NK-92 (cell line): Measurements from ENCODE around the gene UCHL3.

Source experiments
- DNase-seq: peaks from one replicate; lab custom pipeline; 2025; ENCODE audit not compliant: unreplicated experiment; lab: John Stamatoyannopoulos, UW

Gene UCHL3

DNA sequence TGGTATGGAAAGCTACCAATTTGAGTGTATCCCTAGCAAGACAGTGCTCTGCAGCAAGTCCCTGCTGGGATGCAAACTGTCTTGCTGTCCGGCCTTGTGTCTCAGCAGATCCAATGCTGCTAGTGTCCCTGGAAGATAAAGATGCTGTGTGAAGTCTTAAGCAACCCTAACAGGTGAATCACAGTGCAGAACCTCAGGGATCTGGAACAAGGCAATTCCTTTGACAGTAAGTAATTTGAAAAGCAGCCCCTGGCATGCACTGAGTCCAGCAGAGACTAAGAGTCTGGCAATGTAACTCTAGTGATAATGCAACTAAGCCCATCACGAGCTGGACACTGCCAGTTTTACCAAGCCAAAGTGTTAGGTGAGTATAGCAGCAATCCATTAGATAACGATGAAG lies 1.7 kb upstream of the UCHL3 start:
- DNase-seq: no peak

DNA sequence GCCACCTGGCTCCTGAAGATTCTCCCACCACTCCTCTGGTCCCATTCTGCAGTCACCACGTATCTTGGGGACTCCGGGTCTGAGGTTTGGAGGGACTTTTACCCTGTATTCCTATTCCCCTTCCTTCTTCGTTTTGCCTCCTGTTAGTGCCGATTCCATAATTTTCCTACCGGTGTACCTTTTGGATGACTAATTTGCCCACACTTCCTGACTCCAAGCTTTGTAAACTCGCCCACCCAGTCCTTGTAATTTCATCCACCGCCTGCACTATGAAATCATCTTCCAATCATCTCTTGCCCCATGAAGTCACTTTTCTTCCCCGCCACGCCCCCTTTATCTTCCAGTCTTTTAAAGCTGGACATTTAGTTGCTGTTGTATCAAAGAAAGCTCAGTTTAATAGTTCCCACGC lies 572 bp downstream of the UCHL3 start:
- no peak for DNase-seq

DNA sequence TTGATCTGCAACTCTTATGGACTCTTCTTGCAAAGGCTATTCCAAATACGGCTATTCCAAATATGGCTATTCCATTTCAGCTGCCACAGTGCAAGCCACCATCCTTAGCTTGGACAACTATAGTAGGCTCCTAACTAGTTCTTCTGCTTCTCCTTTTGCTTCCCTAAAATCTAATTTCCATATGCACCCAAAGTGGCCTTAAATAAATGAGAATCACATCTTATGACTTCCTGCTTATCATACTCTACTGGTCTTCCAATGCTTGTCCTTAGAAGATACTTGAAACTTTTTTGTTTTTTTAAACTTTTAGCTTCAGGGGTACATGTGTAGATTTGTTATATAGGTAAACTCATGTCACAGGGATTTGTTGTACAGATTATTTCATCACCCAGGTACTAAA lies 4.9 kb downstream of the UCHL3 start:
- DNase-seq: no peak

DNA sequence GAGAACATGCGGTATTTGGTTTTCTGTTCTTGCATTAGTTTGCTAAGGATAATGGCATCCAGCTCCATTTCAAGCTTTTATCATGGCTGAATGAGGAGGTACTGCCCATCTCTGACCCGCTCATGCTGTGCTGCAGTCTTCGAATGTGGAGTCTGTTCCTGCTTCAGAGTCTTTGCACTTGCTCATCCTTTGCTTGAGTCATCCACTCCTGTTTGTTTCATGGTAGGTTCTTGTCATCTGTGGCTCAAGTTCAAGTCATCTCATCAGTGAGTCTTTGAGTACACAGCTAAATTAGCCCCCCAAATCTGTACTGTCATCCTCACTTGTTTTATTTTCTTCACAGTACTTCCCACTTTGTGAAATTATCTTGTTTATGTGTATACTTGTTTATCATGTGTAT lies 5.4 kb downstream of the UCHL3 start:
- DNase-seq: no peak

DNA sequence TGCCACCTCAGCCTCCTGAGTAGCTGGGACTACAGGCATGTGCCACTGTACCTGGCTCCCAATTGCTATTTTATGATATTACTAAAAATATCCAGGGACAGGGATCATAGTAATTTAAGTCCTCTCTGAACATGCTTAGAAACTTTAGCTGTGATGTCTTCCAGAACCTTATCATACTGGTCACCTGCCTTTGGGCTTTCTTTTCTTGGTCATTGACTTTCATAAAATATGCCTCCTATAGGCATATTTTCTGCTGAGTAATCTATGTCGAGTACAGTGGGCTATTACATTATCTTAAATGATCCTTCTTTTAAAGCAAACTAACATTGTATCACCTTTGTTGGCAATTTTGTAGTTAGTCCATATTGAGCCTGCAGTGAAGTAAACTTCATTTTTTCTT lies 6.2 kb downstream of the UCHL3 start:
- DNase-seq: no peak

DNA sequence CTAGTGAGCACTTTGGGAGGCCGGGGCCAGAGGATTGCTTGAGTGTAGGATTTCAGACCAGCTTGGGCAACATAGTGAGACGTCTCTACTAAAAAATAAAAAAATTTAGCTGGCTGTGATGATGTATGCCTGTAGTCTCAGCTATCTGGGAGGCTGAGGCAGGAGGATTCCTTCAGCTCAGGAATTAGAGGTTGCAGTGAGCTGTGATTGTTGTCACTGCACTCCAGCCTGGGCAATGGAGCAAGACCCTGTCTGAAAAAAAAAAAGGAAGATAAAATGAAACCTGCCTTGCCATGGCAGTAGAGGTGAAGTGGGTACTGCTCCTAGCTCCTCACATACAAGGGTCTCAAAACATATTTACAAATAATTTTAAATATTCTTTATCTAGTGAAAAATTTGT lies 7.4 kb downstream of the UCHL3 start:
- no peak for DNase-seq

DNA sequence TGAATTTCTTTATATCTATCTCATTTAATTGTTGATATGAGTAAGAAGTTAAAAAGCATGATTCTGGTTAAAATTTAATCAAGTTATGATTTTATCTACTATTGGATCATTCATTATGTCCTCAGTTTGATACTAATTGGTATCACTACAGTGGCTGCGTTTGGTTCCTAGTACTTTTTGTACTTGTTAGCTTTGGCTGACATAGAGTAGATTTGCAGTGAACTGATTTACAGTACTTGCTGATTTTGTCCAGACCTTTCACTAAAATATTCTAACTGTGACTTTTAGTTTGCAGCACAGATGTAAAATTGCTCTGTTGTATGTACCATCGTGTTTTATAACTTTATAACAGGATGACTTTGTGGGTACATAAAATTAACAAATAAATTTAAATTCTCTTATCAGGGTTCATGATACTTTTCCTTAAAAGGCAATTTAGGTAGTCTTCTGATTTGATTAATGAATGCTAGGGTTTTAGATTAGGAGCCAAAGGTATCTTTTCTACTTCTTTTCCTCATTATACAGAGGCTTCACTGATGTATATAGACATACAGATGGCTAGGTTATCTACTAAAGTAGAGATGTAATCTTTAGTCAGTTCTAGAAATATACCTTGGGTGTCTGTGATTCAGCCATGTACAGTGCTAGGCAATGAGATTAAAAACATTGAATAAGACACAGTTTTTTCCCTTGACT lies 8.7 kb downstream of the UCHL3 start:
- DNase-seq: no peak

DNA sequence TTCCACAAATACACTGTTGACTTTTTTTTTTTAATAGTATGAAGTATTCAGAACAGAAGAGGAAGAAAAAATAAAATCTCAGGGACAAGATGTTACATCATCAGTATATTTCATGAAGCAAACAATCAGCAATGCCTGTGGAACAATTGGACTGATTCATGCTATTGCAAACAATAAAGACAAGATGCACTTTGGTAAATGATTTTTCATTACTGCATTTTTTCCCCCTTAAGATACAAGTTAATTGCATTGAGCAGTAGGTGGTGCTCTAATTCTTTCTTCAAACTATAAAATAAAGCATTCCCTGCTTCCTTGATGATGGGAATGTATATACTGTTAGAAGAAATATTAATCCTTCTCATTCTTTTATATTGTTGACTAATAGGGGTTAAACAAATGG lies 17.1 kb downstream of the UCHL3 start:
- no peak for DNase-seq

DNA sequence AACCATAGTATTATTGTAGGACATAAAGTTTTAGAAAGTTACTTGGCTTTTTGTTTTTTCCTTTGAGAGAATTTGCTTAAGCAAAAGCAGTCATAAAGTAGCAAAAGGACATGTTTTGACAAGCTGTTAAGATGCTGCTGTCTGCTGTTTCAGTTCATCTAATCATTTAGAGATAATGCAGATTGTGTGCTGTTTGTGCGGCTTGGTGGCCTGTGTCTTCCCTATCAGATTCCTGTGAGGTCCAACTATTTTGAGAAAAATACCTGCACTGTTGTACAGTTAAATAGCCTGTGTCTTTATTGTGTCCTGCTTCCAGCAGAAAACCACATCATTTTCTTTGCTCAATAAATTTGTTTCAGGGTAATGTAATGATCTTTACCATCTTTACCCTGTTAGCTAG lies 20.0 kb downstream of the UCHL3 start:
- DNase-seq: no peak

DNA sequence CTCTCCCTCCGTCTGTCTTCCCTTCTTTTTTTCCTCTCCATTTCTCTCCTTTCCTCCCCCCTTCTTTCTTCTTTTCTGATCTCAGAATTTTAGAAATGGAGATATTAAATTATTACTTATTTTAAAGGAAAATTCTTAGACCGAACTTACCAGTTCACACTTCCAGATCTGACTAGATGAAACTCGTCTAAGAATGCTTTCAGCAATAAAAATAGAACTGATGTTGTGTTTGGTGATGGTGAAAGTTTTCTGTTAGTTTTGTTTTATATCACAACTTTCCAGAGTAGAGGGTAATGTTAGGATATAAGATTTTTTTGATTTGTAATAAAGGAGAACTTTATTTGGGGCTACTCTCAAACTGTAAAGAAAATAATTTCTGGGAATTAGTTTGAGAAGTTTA lies 29.9 kb downstream of the UCHL3 start:
- no peak for DNase-seq

DNA sequence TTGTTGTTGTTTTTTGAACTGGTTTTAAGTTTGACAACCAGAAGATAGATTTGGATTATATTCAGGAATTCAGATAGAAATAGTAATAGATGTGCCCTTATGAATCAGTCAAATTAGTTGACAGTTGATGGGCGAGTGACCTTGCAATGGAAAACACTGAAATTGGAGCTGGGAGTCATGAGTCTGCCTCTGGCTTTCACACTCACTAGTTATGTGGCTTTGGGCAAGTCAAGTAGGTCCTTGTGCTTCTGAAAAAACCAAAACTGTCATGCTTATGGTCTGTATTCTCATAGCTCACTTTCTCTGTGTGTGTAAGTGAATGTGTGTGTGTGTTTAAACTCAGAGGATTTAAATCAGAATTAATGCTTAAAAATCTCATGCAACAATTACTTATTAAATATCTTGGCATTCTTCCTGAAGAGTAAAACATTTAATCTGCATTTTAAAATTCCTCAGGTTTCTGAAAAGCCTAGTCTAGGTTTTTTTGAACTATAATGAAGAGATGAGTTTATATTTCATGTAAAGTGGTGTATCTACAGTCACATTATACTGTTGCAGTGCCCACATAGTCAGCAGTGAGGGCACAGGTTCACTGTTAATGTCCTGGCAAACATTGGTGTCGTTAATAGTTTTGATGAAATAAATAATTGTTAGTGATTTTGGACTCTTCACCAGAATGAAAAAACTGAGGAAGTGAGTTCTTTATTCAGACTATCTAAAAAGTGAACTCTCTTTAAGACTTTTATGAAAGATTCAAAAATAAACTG lies 32.5 kb downstream of the UCHL3 start:
- DNase-seq: no peak

DNA sequence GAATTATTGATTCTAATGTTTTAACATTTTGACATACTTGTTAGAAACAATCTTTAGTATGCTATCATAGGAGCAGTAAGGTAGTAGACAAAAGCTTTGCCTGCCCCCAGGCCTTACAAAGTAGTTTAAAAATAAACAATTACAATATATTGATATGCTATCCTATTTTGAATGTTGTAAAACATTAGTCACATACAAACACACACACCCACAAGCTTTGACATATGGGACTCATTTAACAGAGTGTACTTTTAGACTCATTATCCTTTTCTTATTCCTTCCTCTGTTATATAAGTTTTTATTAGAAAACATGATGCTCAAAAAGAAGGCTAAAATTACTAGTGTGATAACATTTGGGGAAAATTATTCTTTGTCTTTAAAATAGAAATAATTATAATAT lies 33.5 kb downstream of the UCHL3 start:
- DNase-seq: no peak

DNA sequence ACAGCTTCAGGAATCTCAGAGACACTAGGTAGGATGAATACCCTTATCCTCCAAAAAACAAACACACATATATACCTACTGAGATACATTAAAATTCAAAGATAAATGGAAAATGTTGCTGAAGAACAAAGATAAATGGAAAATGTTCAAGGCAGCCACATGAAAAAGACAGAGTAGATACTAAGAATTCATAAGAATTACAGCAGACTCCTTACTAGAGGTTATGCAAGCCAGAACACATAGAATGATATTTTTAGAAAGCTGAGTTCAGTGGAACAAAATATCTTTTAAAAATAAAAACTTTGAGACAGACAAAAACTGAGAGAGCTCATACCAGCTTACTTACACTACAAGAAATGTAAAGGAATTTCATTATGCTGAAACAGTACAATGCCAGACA lies 35.6 kb downstream of the UCHL3 start:
- no peak for DNase-seq

DNA sequence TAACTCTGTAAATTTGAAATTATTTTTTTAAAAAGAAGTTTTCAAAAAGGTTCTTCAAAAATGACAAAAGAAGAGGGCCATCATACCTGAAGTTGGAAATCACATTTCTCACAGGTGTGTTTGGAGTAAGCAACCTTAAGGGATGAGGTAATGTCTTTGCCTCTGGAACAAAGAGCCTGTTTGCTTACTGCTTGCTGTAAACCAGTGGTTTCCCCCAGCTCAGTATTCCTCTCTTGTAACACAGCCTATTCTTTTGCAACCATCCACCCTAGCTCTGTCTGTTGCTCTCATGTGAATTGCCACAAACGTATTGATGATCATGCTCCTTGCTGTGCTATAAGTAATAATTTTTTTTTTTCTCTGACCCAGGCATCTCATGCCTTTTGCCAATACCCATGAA lies 38.1 kb downstream of the UCHL3 start:
- DNase-seq: no peak

DNA sequence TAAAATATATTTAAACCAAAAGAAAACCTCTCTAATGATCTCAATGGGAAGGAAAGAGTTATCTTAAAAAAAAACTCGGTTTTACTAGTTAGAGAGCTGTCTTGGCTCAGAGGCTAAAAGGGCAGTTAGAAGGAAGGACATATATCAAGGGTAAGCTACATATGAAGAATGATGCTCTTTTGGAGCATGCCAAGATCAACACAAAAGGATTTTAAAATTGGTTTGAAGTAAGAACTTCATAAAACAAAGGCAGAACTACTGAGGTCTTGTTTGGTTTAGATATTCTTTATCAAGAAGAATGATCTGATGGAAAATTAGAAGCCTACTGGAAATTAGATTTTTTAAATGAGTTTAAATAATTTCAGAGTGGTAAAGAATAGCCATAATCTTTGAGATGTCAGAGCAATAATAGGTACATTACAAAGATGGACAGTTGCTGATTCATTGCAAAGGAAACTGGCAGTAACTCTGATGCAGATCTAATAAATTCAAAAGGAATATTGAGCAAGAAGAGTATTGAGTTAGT lies 47.1 kb downstream of the UCHL3 start:
- DNase-seq: no peak

DNA sequence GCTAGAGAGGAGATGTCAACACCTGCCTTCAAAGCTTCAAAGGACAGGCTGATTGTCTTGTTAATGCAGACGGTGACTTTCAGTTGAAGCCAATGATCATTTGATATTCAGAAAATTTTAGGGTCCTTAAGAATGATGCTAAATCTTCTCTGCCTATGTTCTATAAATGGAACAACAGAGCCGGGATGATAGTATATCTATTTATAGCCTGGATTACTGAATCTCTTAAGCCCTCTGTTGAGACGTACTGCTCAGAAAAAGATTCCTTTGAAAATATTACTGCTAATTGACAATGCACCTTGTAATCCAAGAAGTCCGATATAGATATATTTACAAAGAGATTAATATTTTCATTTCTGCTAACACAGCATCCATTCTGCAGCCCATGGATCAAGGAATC lies 50.8 kb downstream of the UCHL3 start:
- DNase-seq: no peak

DNA sequence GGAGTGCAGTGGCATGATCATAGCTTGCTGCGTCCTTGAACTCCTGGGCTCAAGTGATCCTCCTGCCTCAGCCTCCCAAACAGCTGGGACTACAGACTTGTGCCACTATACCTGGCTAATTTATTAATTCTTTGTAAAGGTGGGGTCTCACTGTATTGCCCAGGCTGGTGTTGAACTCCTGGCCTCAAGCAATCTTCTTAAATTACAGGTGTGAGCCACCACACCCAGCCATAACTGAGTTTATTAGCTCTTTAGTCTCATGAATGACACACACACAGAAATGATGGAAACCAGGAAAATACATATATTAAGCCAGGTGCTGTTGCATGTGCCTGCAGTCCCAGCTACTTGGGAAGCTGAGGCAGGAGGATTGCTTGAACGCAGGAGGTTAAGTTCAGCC lies 53.4 kb downstream of the UCHL3 start:
- DNase-seq: no peak

DNA sequence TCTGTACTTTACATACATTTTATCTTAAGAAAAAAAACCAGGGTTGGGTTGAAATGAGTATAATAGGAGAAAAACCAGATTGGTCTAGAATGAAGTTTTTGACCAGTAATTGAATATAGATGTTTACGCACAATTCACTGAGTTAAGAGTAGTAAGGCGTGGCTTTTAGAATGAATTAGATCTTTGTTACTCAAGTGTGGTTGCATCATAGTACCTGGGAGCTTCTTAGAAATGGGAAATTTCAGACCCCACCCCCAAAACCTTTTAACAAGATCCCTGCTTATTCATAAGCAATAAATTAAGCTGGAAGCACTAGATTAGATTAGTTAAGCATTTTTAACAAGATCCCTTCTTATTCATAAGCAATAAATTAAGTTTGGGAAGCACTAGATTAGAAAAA lies 57.9 kb downstream of the UCHL3 start:
- DNase-seq: no peak

DNA sequence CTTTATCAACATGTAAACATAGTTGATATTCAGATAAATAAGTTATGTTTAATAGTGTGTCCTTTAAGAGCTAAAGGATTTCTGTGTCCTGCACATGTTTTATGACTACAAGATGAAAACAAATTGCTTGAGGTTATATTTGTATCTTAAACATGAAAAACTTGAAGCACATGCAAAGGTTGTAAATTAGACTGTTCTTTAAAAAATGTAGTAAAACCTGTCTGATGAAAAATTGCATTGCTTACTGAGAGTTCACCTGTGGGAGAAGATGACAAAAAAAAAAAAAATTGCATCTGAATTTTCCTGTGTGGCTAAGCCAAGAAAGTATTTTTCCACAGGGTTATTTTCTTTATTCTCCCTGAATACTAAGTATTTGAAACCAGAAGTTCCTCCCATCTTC lies 60.9 kb downstream of the UCHL3 start:
- no peak for DNase-seq

DNA sequence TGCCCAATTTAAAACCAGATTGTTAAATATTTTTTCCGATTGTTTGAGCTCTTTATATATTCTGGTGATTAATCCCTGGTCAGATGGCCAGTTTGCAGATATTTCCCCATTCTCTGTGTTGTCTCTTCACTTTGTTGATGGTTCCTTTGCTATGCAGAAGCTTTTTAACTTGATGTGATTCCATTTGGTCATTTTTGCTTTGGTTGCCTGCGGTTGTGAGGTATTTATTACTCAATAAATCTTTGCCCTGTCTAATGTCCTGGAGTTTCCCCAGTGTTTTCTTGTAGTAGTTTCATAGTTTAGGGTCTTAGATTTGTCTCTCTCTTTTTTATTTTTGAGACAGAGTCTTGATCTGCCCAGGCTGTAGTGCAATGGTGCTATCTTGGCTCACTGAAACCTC lies 62.8 kb downstream of the UCHL3 start:
- no peak for DNase-seq

DNA sequence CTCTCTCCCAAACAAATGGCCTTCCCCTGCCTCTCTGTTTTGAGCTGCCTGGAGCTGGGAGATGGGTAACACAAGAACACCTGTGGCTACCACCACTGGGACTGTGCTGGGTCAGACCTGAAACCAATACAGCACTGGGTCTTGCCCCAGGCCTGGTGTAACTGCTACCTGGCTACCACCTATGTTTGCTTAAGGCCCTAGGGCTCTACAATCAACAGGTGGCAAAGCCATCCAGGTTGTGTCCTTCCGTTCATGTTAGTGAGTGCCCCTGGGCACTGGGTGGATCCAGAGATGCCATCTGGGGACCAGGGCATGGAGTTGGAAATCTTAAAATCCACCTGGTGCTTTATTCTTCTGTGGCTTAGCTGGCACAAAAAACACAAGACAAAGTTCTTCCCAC lies 67.6 kb downstream of the UCHL3 start:
- no peak for DNase-seq

DNA sequence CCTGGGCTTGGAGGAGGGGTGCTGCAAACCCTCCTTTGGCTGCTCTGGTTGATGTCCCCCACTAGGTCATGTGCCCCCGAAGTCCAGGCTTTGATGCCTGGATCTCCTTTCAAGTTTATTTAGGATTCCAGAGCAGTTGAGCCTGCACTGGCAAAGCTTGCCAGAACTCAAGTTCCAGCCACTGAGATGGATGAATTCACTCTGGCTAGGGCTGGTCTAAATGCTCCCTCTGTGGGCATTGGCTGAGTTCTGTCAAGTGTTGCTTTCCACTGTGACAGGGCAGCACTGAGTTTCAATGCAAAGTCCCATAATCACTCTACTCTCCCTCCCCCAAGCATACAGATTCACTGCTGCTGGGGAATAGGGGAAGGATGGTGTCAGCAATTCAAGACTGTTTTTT lies 68.7 kb downstream of the UCHL3 start:
- DNase-seq: no peak

DNA sequence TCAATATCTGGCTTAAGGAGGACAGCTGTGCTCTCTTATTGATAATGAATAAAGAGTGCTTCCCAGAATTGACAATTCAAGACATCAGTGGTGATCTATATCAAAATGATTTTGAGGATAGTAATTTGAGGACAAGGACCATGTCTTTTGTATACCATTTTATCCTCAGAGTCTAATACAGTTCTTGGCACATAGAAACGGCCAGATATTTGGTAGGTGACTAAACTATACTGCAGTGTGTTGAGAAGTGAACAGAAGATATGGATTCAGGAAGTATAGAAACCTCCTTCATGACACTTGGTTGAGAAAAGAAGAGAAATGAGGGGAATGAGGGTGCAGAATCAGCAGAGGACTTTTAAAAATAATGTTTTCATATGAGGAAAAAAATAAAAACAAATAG lies 70.4 kb downstream of the UCHL3 start:
- no peak for DNase-seq
